IMR-90 (cell line): Measurements from ENCODE around the gene OR4A15. TPM values are rescaled to one million over a fixed set of nuclear protein-coding genes. Genes with fewer than 3 reads are reported as not detected.

ENCODE experiments used
- ATAC-seq: fragments of 200-7000 bp; cut with Tn5 transposase; 2 replicates; pipeline ENCODE4 v1.9.1; 2020; ENCODE audit warnings: low read depth, mild to moderate bottlenecking, moderate library complexity
- BruUV-seq: library from RNA; stranded (reverse); fragments of 400-500 nt; replicated peaks from 2 replicates; lab custom pipeline; 2021; lab: Mats Ljungman, UMichigan
- CTCF ChIA-PET: fragments of 300-600 bp; formaldehyde crosslinking; extraction: SDS; loops from one replicate; lab custom pipeline; 2021; ENCODE audit warnings: antibody characterized with exemption; lab: Yijun Ruan, JAX
- POLR2A ChIA-PET: fragments of 300-600 bp; sonication (Branson Sonifier 250); formaldehyde crosslinking; loops from one replicate; lab custom pipeline; 2022; ENCODE audit warnings: antibody characterized with exemption; ENCODE audit not compliant: unreplicated experiment; lab: Charles Lee
- DNase-seq: peaks from one replicate; pipeline ENCODE4 v3.0.0; 2013
- H2AFZ ChIP-seq: replicated peaks from 2 replicates; pipeline ENCODE3; 2013; ENCODE audit warnings: low read length, mild to moderate bottlenecking; ENCODE audit not compliant: poor library complexity
- H2AK5ac ChIP-seq: 2 replicates; pipeline ENCODE4 v1.6.1; 2013; ENCODE audit warnings: low read depth, low read length, inconsistent platforms
- H2AK9ac ChIP-seq: replicated peaks from 2 replicates; pipeline ENCODE3; 2013; ENCODE audit warnings: mild to moderate bottlenecking, low read depth, low read length, moderate library complexity; ENCODE audit not compliant: poor library complexity
- H2BK120ac ChIP-seq: 2 replicates; pipeline ENCODE4 v1.6.1; 2013; ENCODE audit warnings: low read depth, low read length, inconsistent platforms
- H2BK15ac ChIP-seq: 3 replicates; pipeline ENCODE4 v1.6.1; 2013; ENCODE audit warnings: low read depth, low read length, inconsistent platforms
- H2BK20ac ChIP-seq: 2 replicates; pipeline ENCODE4 v1.6.1; 2013; ENCODE audit warnings: low read depth, mild to moderate bottlenecking, inconsistent platforms, low read length, moderate library complexity
- H2BK5ac ChIP-seq: 2 replicates; pipeline ENCODE4 v1.6.1; 2013; ENCODE audit warnings: mild to moderate bottlenecking, low read depth, low read length, inconsistent platforms; ENCODE audit not compliant: poor library complexity, severe bottlenecking
- H3K14ac ChIP-seq: replicated peaks from 2 replicates; pipeline ENCODE4 v1.6.1; 2013; ENCODE audit warnings: low read depth, low read length, inconsistent platforms
- H3K18ac ChIP-seq: 2 replicates; pipeline ENCODE4 v1.6.1; 2013; ENCODE audit warnings: low read depth, low read length, control low read depth
- H3K23ac ChIP-seq: 2 replicates; pipeline ENCODE4 v1.6.1; 2013; ENCODE audit warnings: low read depth, low read length, inconsistent platforms
- H3K27ac ChIP-seq: 2 replicates; pipeline ENCODE4 v1.5.1; 2013; ENCODE audit warnings: mild to moderate bottlenecking, control low read depth, low read length; ENCODE audit not compliant: insufficient read depth
- H3K27me3 ChIP-seq: 2 replicates; pipeline ENCODE4 v1.6.1; 2013; ENCODE audit warnings: low read length; ENCODE audit not compliant: control insufficient read depth, insufficient read depth
- H3K36me3 ChIP-seq: 2 replicates; pipeline ENCODE4 v1.6.1; 2013; ENCODE audit warnings: low read length, mixed read lengths; ENCODE audit not compliant: control insufficient read depth, insufficient read depth
- H3K4ac ChIP-seq: 2 replicates; pipeline ENCODE4 v1.6.1; 2013; ENCODE audit warnings: low read depth, low read length, inconsistent platforms
- H3K4me1 ChIP-seq: 2 replicates; pipeline ENCODE4 v1.6.1; 2013; ENCODE audit warnings: low read length, mixed read lengths; ENCODE audit not compliant: control insufficient read depth, insufficient read depth
- H3K4me2 ChIP-seq: 2 replicates; pipeline ENCODE4 v1.6.1; 2013; ENCODE audit warnings: low read depth, mild to moderate bottlenecking, control low read depth, low read length, moderate library complexity
- H3K4me3 ChIP-seq: 2 replicates; pipeline ENCODE4 v1.5.1; 2013; ENCODE audit warnings: low read depth, mild to moderate bottlenecking, control low read depth, low read length, moderate library complexity; ENCODE audit not compliant: insufficient read depth
- H3K56ac ChIP-seq: 2 replicates; pipeline ENCODE4 v1.6.1; 2013; ENCODE audit warnings: low read length, inconsistent platforms; ENCODE audit not compliant: insufficient read depth; ENCODE audit errors: extremely low read depth
- H3K79me1 ChIP-seq, 2 experiments: 2 replicates each; pipeline ENCODE4 v1.6.1; 2013; ENCODE audit warnings: low read length in 2 of 2, inconsistent platforms in 1 of 2, low read depth in 1 of 2
- H3K9ac ChIP-seq: 2 replicates; pipeline ENCODE4 v1.6.1; 2013; ENCODE audit warnings: low read depth, low read length, control low read depth
- H3K9me1 ChIP-seq: 2 replicates; pipeline ENCODE4 v1.6.1; 2013; ENCODE audit warnings: low read length, inconsistent platforms; ENCODE audit not compliant: insufficient read depth
- H3K9me3 ChIP-seq: 2 replicates; pipeline ENCODE4 v1.6.1; 2013; ENCODE audit warnings: low read length; ENCODE audit not compliant: control insufficient read depth, insufficient read depth
- H4K20me1 ChIP-seq: 2 replicates; pipeline ENCODE4 v1.6.1; 2013; ENCODE audit warnings: low read length, inconsistent platforms; ENCODE audit not compliant: insufficient read depth
- H4K5ac ChIP-seq: 2 replicates; pipeline ENCODE4 v1.6.1; 2013; ENCODE audit warnings: mild to moderate bottlenecking, low read depth, low read length, control low read depth
- H4K8ac ChIP-seq, 2 experiments: 2 replicates each; pipeline ENCODE4 v1.6.1; 2013; ENCODE audit warnings: low read depth in 2 of 2, low read length in 2 of 2, control low read depth in 1 of 2, inconsistent platforms in 1 of 2
- H4K91ac ChIP-seq: 2 replicates; pipeline ENCODE4 v1.6.1; 2013; ENCODE audit warnings: low read depth, low read length, inconsistent platforms; ENCODE audit not compliant: insufficient read depth
- BHLHE40 ChIP-seq: fragments of 150-350 bp; IDR thresholded peaks from 2 replicates; pipeline ENCODE4 v1.6.1; 2016; ENCODE audit warnings: mild to moderate bottlenecking, low read depth, low read length
- CEBPB ChIP-seq: IDR thresholded peaks from 2 replicates; pipeline ENCODE4 v1.6.1; 2012; ENCODE audit warnings: low read depth, low read length, improper control_type of control experiment
- MAZ ChIP-seq: IDR thresholded peaks from 2 replicates; pipeline ENCODE4 v1.6.1; 2012; ENCODE audit warnings: low read depth, mild to moderate bottlenecking, low read length, improper control_type of control experiment, moderate library complexity, borderline replicate concordance
- MXI1 ChIP-seq: IDR thresholded peaks from 2 replicates; pipeline ENCODE4 v1.6.1; 2012; ENCODE audit warnings: low read depth, mild to moderate bottlenecking, low read length, moderate library complexity, borderline replicate concordance
- RAD21 ChIP-seq: IDR thresholded peaks from 2 replicates; pipeline ENCODE4 v1.6.1; 2012; ENCODE audit warnings: low read length, improper control_type of control experiment
- WGBS, 2 experiments: methylation state at CpG; one replicate each; pipeline versions ENCODE4 v1.1.5 to v1.1.7; 2013; ENCODE audit warnings: missing lambda C conversion rate in 2 of 2; ENCODE audit not compliant: insufficient read length in 1 of 2; ENCODE audit errors: extremely low coverage in 2 of 2; 5-methylcytosine and 5-hydroxymethylcytosine counted together
- dilution Hi-C: fragments of 300-500 bp; cut with HindIII; formaldehyde crosslinking; loops from one replicate; pipeline ENCODE4 v1.14.3; 2018; ENCODE audit warnings: low sequenced_read_pairs; ENCODE audit not compliant: unreplicated experiment
- in situ Hi-C: fragments of 300-500 bp; cut with MboI; formaldehyde crosslinking; loops from 3 replicates; pipeline ENCODE4 v1.14.3; 2019; ENCODE audit warnings: low sequenced_read_pairs, inconsistent platforms, mixed read lengths
- intact Hi-C: fragments of 100-400 bp; cut with micrococcal nuclease; formaldehyde crosslinking; loops from 2 replicates; pipeline ENCODE4 v1.10.0; 2022
- polyA plus RNA-seq, 3 experiments: library from polyadenylated mRNA; depleted of rRNA; stranded (reverse); fragments of >200 nt; gene quantifications; 2 replicates each; pipeline ENCODE4 v1.2.3, GENCODE V29; 2012; ENCODE audit warnings: low replicate concordance in 1 of 3
- total RNA-seq: library from RNA; depleted of rRNA; stranded (reverse); fragments of >200 nt; gene quantifications from 2 replicates; pipeline ENCODE4 v1.2.3, GENCODE V29; 2012

The OR4A15 gene
- total and polyA plus RNA-seq, 2 of the 4 experiments (the other 2 are of a cell fraction): not detected

DNA sequence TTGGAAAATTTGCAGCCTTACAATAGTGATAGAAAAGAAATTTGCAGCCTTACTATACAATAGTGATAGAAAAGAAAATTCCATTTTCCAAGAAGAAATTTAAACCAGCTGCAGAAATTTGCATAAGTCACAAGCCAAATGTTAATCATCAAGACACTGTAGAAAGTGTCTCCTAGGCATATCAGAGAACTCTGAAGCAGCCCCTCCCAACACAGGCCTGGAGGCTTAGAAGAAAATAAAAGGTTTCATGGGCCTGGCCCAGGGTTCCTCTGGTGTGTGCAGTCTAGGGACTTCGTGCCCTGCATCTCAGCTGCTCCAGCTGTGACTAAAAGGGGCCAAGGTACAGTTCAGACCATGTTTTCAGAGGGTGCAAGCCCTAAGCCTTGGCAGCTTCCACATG is 18.7 kb upstream of the OR4A15 start:
- Histone ChIP-seq H3K4me3 (no peak overlapping the region), H3K4me1 (no peaks in the 10 kb centered on the region), H2AFZ (no peak overlapping the region), H3K79me1 (no peaks in the 10 kb centered on the region), H3K9me1 (no peaks in the 10 kb centered on the region), H3K27me3 (no peaks in the 10 kb centered on the region), H3K27ac (no peak overlapping the region), H3K9ac (no peak overlapping the region), H3K23ac (no peak overlapping the region), H3K4ac (no peak overlapping the region), H3K4me2 (no peak overlapping the region), H4K8ac (no peak overlapping the region), H4K20me1 (no peaks in the 10 kb centered on the region), H2BK120ac (no peak overlapping the region), H2AK5ac (no peak overlapping the region), H2BK15ac (no peak overlapping the region), H2BK20ac (no peak overlapping the region), H4K5ac (no peak overlapping the region), H4K91ac (no peak overlapping the region), H2AK9ac (no peak overlapping the region), H3K56ac (no peak overlapping the region), H2BK5ac (no peak overlapping the region), H3K14ac (no peak overlapping the region), H3K36me3 (no peaks in the 10 kb centered on the region), H3K18ac (no peak overlapping the region), H3K9me3 (peaks cover 6% of the 10 kb centered on the region; the same call in 1 of the 2 replicates)
- intact Hi-C loops (no loop called here), in situ Hi-C loops (no loop called here), dilution Hi-C loops (no loop called here)
- ChIA-PET CTCF (no interaction called here), POLR2A (no interaction called here)
- no CpG with 5 or more reads among the region's 1 CpG for WGBS, 2 experiments
- BruUV-seq: no TSS peak
- no peak for DNase-seq
- no peak for ATAC-seq
- TF ChIP-seq CEBPB (no peak), MXI1 (no peak), BHLHE40 (no peak), RAD21 (no peak), MAZ (no peak)
